HG02571 (cell line): Measurements from ENCODE around the gene LHFPL5.

Experiments
- ATAC-seq: cut with Tn5 transposase; IDR thresholded peaks from one replicate; pipeline ENCODE4 v1.9.1; 2021; ENCODE audit warnings: mild to moderate bottlenecking, moderate library complexity; ENCODE audit not compliant: unreplicated experiment

Gene LHFPL5

GRCh38 chr6:35804996-35805736, at the start of gene LHFPL5:
Gene LHFPL5, plus strand, starts transcription at chr6:35805352. Its CDS starts 319 bp downstream, at chr6:35805671.
- ATAC-seq, result no peak

- no peak for ATAC-seq
Observed at GRCh38 chr6:35757456-35758123, 47.6 kb upstream of the LHFPL5 start.

GRCh38 chr6:35759426-35759825, 45.7 kb upstream of the LHFPL5 start:
- no peak for ATAC-seq

- no peak for ATAC-seq
Observed at GRCh38 chr6:35765739-35766138, 39.4 kb upstream of the LHFPL5 start.

- ATAC-seq, result no peak
Observed at GRCh38 chr6:35769211-35769610, 35.9 kb upstream of the LHFPL5 start.

GRCh38 chr6:35771343-35771627, 33.9 kb upstream of the LHFPL5 start:
- no peak for ATAC-seq

GRCh38 chr6:35774116-35774794, 30.9 kb upstream of the LHFPL5 start:
- no peak for ATAC-seq

GRCh38 chr6:35775031-35775430, 30.1 kb upstream of the LHFPL5 start:
- no peak for ATAC-seq

GRCh38 chr6:35776364-35777215, 28.6 kb upstream of the LHFPL5 start, which contains the start of gene CLPSL2:
Gene CLPSL2, plus strand, starts transcription at chr6:35776598. Its CDS starts 21 bp downstream, at chr6:35776619.
- ATAC-seq, result no peak

GRCh38 chr6:35777356-35778102, 27.6 kb upstream of the LHFPL5 start:
- ATAC-seq, result no peak

GRCh38 chr6:35778437-35778836, 26.7 kb upstream of the LHFPL5 start:
- ATAC-seq, result no peak

GRCh38 chr6:35780719-35781118, 24.4 kb upstream of the LHFPL5 start, which contains the start of gene CLPSL1:
Gene CLPSL1, plus strand, starts transcription at chr6:35781019. Its CDS starts 92 bp downstream, at chr6:35781111.
- ATAC-seq, result no peak

GRCh38 chr6:35781290-35781689, 23.9 kb upstream of the LHFPL5 start:
- no peak for ATAC-seq

- no peak for ATAC-seq
Observed at GRCh38 chr6:35782424-35782823, 22.7 kb upstream of the LHFPL5 start.

GRCh38 chr6:35784200-35784599, 21.0 kb upstream of the LHFPL5 start:
- no peak for ATAC-seq

GRCh38 chr6:35786272-35786671, 18.9 kb upstream of the LHFPL5 start:
- no peak for ATAC-seq

GRCh38 chr6:35786810-35787209, 18.3 kb upstream of the LHFPL5 start:
- no peak for ATAC-seq

GRCh38 chr6:35787266-35788218, 17.6 kb upstream of the LHFPL5 start:
- ATAC-seq, result no peak

- ATAC-seq, result no peak
Observed at GRCh38 chr6:35788423-35788982, 16.6 kb upstream of the LHFPL5 start.
